Psoas muscle (tissue), 8 donors: Measurements from ENCODE around the gene FDX2. TPM values are rescaled to one million over a fixed set of nuclear protein-coding genes. Genes with fewer than 3 reads are reported as not detected.

Experiments
- ATAC-seq, 4 donors: fragments of 200-7000 bp; cut with Tn5 transposase; one replicate each; pipeline ENCODE4 v1.9.1; 2020; ENCODE audit warnings: moderate library complexity in 3 of 4, mild to moderate bottlenecking in 2 of 4
- DNase-seq, 2 donors: peaks; one replicate each; pipeline ENCODE4 v3.0.0-alpha.2; 2020
- H3K27ac ChIP-seq: fragments of 200-600 bp; one replicate; pipeline ENCODE4 v1.8.0; 2022
- H3K27me3 ChIP-seq, 3 donors: fragments of 200-600 bp in 1 of 3; one replicate each; pipeline versions ENCODE4 v1.6.1 to v1.8.0; 2013 to 2022; ENCODE audit warnings: low read length in 2 of 3, mild to moderate bottlenecking in 2 of 3, moderate library complexity in 1 of 3; ENCODE audit not compliant: insufficient read depth in 3 of 3
- H3K36me3 ChIP-seq, 2 donors: fragments of 200-600 bp in 1 of 2; one replicate each; pipeline versions ENCODE4 v1.6.1 to v1.8.0; 2013 to 2022; ENCODE audit warnings: low read depth in 1 of 2, mild to moderate bottlenecking in 1 of 2, moderate library complexity in 1 of 2; ENCODE audit not compliant: insufficient read depth in 1 of 2
- H3K4me1 ChIP-seq: fragments of 200-600 bp; one replicate; pipeline ENCODE4 v1.8.0; 2022
- H3K4me3 ChIP-seq: fragments of 200-600 bp; one replicate; pipeline ENCODE4 v1.8.0; 2022; ENCODE audit warnings: mild to moderate bottlenecking
- H3K9me3 ChIP-seq: fragments of 200-600 bp; one replicate; pipeline ENCODE4 v1.8.0; 2022
- WGBS, 3 donors: extraction: QIAGEN DNeasy Blood & Tissue Kit; methylation state at CpG; one replicate each; pipeline versions ENCODE4 v1.1.6 to v1.1.7; 2013; 5-methylcytosine and 5-hydroxymethylcytosine counted together
- intact Hi-C, 2 donors: fragments of 100-400 bp; cut with DNase I; formaldehyde crosslinking; loops; one replicate each; pipeline versions ENCODE4 v1.11.0 to v1.14.2; 2022
- polyA plus RNA-seq, 3 donors: library from polyadenylated mRNA; stranded (reverse); fragments of 200-250 nt; gene quantifications; one replicate each; pipeline ENCODE4 v1.2.3, GENCODE V29; 2013
- total RNA-seq, 4 donors: library from RNA; stranded (reverse); fragmentation: NEBNext Ultra II Directional in 2 of 4; extraction: Animal tissue kit (Norgen Biotek cat#: 25700) in 2 of 4; gene quantifications; one replicate each; pipeline versions ENCODE4 v1.2.1 to v1.2.4, GENCODE V29; 2021 to 2023
- TF ChIP-seq, protein P1 (sequence below): fragments of 200-600 bp; IDR thresholded peaks from one replicate; pipeline ENCODE4 v1.8.0; 2022; ENCODE audit warnings: antibody characterized with exemption
- donor health status: healthy with polysubstance abuse.
- donor health status: DM: no; HTN: no; CAD: no; lungs with moderate emphysema.
- donor health status: Bipolar disorder and iron deficiency.
- donor health status: healthy.
- donor health status: DM: yes; HTN: yes; CAD: no.
- donor health status: DM: no; HTN: no; CAD: no.
- donor health status: DM: no; HTN: no; CAD: no.
- donor health status: DM: yes; HTN: yes; CAD: no.

The FDX2 gene
- total and polyA plus RNA-seq, 7 donors = 16.0 to 52.5 (median 21.8) TPM

DNA sequence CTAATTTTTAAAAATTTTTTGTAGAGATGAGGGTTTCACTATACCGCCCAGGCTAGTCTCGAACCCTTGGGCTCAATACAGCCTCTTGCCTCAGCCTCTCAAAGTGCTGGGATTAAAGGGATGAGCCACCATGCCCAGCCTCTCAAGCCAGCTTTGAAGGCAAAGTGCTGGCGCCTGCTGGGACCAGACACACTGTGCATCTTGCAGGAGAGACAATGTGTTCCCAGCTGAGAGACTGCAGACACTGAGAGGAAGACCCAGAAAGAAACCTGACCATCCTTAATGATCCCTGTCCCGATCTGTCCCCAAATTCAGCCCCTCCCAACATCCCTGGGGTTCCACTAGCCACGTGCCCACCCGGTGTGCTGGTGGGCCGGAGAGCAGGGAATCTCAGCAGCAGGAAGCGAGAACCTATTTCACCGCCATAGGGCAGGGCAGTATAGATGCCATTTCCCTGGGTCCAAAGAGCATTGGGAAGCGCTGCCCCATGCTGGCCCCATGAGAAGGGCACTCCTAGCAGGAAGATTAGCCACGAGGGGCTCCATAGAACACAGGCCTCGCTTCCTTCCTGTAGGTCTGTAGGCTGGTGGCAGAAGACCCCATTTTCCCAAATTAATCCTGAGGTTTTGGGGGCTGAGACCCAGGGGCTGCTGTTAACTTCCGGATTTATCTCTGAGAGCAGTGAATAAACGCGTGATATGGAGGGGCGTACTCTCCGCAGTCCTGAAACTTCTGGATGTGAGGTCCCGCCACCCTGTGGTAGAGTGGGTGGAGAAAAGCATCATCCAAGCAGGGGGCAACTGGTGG, 16.5 kb upstream of the FDX2 start:
- peak overlapping the region; percentile 84 for H3K27ac ChIP-seq

DNA sequence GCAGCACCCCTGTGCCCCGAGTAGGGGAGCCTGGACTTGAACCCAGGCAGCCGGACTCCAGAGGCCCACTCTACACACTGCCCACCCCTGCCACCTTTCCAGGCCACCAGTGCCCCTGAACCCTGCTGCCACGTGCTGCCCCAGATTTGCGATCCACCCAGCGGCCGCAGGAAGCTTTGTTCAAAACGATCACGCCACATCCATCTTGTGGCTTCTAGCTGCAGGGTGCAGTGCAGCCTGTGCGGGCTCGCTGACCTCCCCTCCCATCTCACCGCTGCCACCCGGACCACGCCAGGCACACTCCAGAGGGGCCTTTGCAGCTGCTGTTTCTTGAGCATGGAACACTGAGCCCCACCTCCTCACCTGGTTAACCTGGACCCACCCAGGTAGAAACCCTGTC, 13.7 kb upstream of the FDX2 start:
- H3K4me3 ChIP-seq = no peak overlapping the region
- H3K9me3 ChIP-seq = no peaks in the 10 kb centered on the region
- peaks cover 4 to 62% of the 10 kb centered on the region in 2 donors for H3K36me3 ChIP-seq
- WGBS, 3 donors = 93 to 95% (median 94%) methylated on average over 13 of the region's 13 CpGs
- H3K27ac ChIP-seq = no peak overlapping the region
- TF ChIP-seq, protein P1, sequence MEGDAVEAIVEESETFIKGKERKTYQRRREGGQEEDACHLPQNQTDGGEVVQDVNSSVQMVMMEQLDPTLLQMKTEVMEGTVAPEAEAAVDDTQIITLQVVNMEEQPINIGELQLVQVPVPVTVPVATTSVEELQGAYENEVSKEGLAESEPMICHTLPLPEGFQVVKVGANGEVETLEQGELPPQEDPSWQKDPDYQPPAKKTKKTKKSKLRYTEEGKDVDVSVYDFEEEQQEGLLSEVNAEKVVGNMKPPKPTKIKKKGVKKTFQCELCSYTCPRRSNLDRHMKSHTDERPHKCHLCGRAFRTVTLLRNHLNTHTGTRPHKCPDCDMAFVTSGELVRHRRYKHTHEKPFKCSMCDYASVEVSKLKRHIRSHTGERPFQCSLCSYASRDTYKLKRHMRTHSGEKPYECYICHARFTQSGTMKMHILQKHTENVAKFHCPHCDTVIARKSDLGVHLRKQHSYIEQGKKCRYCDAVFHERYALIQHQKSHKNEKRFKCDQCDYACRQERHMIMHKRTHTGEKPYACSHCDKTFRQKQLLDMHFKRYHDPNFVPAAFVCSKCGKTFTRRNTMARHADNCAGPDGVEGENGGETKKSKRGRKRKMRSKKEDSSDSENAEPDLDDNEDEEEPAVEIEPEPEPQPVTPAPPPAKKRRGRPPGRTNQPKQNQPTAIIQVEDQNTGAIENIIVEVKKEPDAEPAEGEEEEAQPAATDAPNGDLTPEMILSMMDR = no peak
- no peak for ATAC-seq
- H3K27me3 ChIP-seq = no peaks in the 10 kb centered on the region
- no peak for DNase-seq
- H3K4me1 ChIP-seq = peaks cover 12% of the 10 kb centered on the region
- intact Hi-C loops = no loop called here

More for the DNA sequence above, 16.5 kb upstream of the FDX2 start:
- ATAC-seq (no peak), DNase-seq (no peak)
- WGBS, 3 donors = 32 to 33% (median 33%) methylated on average over 18 of the region's 18 CpGs
- Histone ChIP-seq H3K4me1 (peaks cover 12% of the 10 kb centered on the region), H3K36me3 (peaks cover 4 to 35% of the 10 kb centered on the region in 2 donors), H3K27me3 (no peaks in the 10 kb centered on the region), H3K9me3 (no peaks in the 10 kb centered on the region), H3K4me3 (peak overlapping the region; percentile 69)
- TF ChIP-seq, protein P1 = no peak
- intact Hi-C loops = loop anchor here in 1 of 2 donors (5.0 to 10.0 kb wide), 3 partner anchors 50 to 498 kb away; partner anchors contain the start of genes ICAM1, PIN1 and TYK2

DNA sequence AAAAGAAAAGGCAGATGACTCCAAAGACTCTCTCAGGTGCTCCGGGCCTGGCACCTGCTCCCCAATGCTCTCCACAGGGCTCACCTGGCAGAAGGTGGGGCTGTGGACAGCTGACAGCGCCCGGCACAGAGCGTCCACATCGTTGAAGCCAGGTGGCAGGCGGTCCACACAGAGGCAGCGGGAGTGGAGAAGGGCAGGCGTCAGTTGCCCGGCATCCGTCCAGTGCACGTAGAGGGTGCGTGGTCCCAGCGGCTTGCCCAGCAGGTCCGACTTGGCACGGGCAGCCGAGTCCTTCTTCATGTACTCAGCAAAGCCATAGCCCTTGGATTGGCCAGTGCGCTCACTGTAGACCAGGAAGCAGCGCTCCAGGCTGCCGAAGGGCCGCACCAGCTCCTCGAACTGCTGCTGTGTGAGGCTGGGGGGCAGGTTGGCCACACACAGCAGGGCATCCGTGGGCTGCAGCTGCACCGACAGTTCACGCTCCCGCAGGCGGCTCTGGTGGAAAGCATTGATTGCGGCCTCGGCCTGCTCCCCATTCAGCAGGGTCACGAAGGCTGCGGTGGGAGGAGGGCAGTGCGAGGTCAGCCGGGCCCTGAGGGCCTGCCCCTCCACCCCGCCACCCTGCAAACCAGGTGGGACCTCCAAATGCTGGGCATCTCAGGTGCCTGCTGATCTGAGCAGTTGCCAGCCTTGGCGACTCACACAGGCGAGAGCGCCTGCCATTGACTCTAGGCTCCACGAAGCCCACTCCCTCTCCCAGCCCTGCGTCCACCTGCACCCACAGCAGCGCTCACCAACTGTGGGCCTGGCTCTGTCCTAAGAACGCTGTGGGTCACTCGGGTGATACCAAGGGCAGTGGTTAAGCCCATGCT, 13.0 kb upstream of the FDX2 start:
- ATAC-seq = no peak
- H3K4me1 ChIP-seq = peaks cover 12% of the 10 kb centered on the region
- no peaks in the 10 kb centered on the region for H3K27me3 ChIP-seq
- no peak overlapping the region for H3K4me3 ChIP-seq
- 92 to 94% (median 93%) methylated on average over 41 of the region's 41 CpGs for WGBS, 3 donors
- H3K36me3 ChIP-seq = peaks cover 4 to 70% of the 10 kb centered on the region in 2 donors
- H3K9me3 ChIP-seq = no peaks in the 10 kb centered on the region
- intact Hi-C loops = no loop called here
- no peak overlapping the region for H3K27ac ChIP-seq
- DNase-seq = no peak
- TF ChIP-seq, protein P1 = no peak

DNA sequence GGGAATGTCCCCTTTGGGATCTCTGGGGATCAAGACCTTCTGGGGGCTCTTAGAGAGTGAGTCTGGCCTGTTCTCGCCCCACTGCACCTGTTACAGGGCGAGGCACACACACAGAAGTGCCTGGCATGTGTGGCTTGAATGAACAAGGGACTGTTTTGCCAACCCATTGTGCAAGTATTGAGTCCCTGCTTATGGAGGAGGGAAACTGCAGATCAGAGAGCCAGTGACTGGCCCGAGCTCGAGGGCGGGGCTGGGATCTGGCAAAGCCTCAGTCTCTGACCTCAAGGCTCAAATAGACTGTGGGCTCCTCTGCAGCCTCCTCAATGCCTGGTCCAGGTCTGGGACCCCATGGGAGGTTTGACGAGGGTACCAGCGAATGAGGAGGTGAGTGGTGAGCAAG, 12.0 kb upstream of the FDX2 start:
- H3K4me3 ChIP-seq = no peak overlapping the region
- H3K27ac ChIP-seq = no peak overlapping the region
- TF ChIP-seq, protein P1 = no peak
- 68 to 86% (median 75%) methylated on average over 7 of the region's 7 CpGs for WGBS, 3 donors
- ATAC-seq (no peak), DNase-seq (no peak)
- intact Hi-C loops = no loop called here
- no peaks in the 10 kb centered on the region for H3K9me3 ChIP-seq
- H3K4me1 ChIP-seq = peaks cover 12% of the 10 kb centered on the region
- H3K36me3 ChIP-seq = peaks cover 11 to 80% of the 10 kb centered on the region in 2 donors
- H3K27me3 ChIP-seq = no peaks in the 10 kb centered on the region
